ENCODE data around the gene TFF1. TPM values are rescaled to one million over a fixed set of nuclear protein-coding genes. Genes with fewer than 3 reads are reported as not detected.

Gene TFF1
- total and polyA plus RNA-seq, 2 donors, result 2.4 TPM; not detected in 1

DNA sequence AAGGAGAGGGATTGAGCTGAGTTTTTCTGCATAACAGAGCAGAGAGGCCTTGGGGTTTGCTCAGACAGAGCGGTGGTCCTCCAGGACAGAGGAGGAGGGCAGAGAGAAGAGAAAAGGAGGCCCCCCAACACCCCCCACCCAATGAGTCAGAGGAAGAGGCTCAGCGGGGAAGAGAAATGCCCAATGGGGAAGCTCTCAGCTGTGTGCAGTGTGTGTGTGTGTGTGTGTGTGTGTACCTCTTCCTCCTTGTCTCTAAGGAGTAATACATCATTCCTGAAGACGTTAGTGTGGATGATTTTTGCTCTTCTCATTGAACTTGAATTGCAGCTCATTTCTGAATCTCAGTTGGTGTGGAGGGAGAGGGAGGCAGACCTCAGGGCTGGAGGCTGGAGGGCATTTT lies 20.8 kb upstream of the TFF1 start:
- Histone ChIP-seq H3K4me3 (ENCODE audit: low read length in 2 of 2) (no peak overlapping the region), H3K36me3 (ENCODE audit: control insufficient read depth in 2 of 2, insufficient read depth in 2 of 2, low read length in 1 of 2) (no peaks in the 10 kb centered on the region), H3K9me3 (ENCODE audit: control insufficient read depth in 2 of 2, insufficient read depth in 1 of 2, low read length in 1 of 2) (peaks cover under 1 to 10% of the 10 kb centered on the region in 2 donors), H3K27me3 (ENCODE audit: control insufficient read depth in 2 of 2, insufficient read depth in 1 of 2, low read length in 1 of 2) (no peaks in the 10 kb centered on the region), H3K4me1 (ENCODE audit: control insufficient read depth in 2 of 2, insufficient read depth in 2 of 2, low read length in 2 of 2) (peaks cover 15 to 74% of the 10 kb centered on the region in 2 donors), H3K27ac (ENCODE audit: low read depth in 1 of 2, low read length in 1 of 2) (no peak overlapping the region)
- 46% methylated on average over 3 of the region's 3 CpGs for WGBS
- DNase-seq (ENCODE audit: low read depth in 6 of 9, low spot score in 9 of 9), result no peak

DNA sequence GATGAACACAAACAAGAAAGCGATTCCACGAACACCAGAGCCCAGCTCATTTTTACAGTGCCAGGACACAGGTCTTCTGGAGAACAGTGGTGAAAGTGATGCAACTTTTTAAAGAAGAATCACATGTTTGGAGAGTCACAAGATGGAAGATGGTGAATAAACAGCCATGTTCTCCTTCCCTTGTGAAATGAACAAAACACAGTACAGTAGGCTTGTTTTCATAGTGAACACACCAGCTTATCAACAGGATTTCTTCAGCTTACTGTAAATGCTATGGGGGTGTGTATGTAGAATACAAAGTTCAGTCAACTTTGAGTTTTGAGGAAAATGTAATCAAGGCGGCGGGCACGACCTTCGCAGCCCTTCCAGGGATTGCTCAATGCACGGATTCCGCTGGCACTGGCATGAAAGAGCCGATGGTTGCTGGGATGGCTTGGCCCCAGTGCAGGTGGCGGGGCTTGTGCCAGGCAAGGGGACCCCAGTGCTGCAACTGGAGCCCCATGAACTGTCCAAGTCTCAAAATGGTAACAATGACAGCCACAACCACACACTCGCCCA lies 19.8 kb upstream of the TFF1 start:
- Histone ChIP-seq H3K27ac (ENCODE audit: low read depth in 1 of 2, low read length in 1 of 2) (no peak overlapping the region), H3K4me3 (ENCODE audit: low read length in 2 of 2) (no peak overlapping the region), H3K36me3 (ENCODE audit: control insufficient read depth in 2 of 2, insufficient read depth in 2 of 2, low read length in 1 of 2) (no peaks in the 10 kb centered on the region), H3K9me3 (ENCODE audit: control insufficient read depth in 2 of 2, insufficient read depth in 1 of 2, low read length in 1 of 2) (peaks cover 4 to 20% of the 10 kb centered on the region in 2 donors), H3K27me3 (ENCODE audit: control insufficient read depth in 2 of 2, insufficient read depth in 1 of 2, low read length in 1 of 2) (no peaks in the 10 kb centered on the region), H3K4me1 (ENCODE audit: control insufficient read depth in 2 of 2, insufficient read depth in 2 of 2, low read length in 2 of 2) (peaks cover 13 to 63% of the 10 kb centered on the region in 2 donors)
- WGBS, result 95% methylated on average over 11 of the region's 11 CpGs
- no peak for DNase-seq (ENCODE audit: low read depth in 6 of 9, low spot score in 9 of 9)

DNA sequence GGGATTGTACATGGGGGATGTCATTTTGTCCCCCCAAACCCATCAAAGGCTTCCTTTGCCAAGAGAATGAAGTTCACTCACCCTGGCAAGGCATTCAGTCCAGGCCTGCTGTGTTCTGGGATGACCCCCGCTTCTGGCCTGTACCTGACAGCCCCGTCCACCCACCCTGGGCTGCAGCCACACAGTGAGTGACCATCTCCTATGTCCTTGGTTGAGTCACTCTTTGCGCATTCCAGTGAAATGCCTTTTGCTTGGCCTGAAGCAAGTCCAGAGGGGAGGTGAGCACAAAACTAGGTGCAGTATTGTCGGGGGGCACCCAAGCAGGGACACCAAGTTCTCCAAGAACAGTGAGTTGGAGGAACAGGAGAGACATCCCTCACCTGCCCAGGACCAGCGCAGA lies 19.3 kb upstream of the TFF1 start:
- no peak for DNase-seq (ENCODE audit: low read depth in 6 of 9, low spot score in 9 of 9)
- WGBS, result over 99% methylated on average over 5 of the region's 5 CpGs
- no peak overlapping the region for H3K27ac ChIP-seq (ENCODE audit: low read depth in 1 of 2, low read length in 1 of 2)
- peaks cover 4 to 21% of the 10 kb centered on the region in 2 donors for H3K9me3 ChIP-seq (ENCODE audit: control insufficient read depth in 2 of 2, insufficient read depth in 1 of 2, low read length in 1 of 2)
- peaks cover 13 to 58% of the 10 kb centered on the region in 2 donors for H3K4me1 ChIP-seq (ENCODE audit: control insufficient read depth in 2 of 2, insufficient read depth in 2 of 2, low read length in 2 of 2)
- H3K4me3 ChIP-seq (ENCODE audit: low read length in 2 of 2), result no peak overlapping the region
- H3K36me3 ChIP-seq (ENCODE audit: control insufficient read depth in 2 of 2, insufficient read depth in 2 of 2, low read length in 1 of 2), result no peaks in the 10 kb centered on the region
- H3K27me3 ChIP-seq (ENCODE audit: control insufficient read depth in 2 of 2, insufficient read depth in 1 of 2, low read length in 1 of 2), result no peaks in the 10 kb centered on the region

DNA sequence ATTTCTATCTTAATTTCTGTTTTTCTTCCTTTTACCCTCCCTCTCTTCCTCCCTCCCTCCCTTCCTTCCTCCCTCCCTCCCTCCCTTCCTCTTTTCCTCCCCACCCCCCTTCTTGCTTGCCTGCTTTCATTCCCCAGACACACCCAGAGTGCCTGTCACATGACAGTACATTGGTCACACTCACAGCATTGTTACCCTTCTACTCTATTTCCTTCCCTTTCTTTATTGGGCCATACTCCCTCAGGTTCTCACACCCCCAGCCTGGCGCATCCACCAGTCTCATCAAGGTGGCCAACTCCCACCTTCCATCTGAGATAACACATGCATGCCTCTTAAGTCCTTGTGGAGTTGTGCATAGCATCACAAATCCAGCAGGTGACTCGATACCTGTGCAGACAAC lies 18.7 kb upstream of the TFF1 start:
- DNase-seq (ENCODE audit: low read depth in 6 of 9, low spot score in 9 of 9), result no peak
- Histone ChIP-seq H3K27me3 (ENCODE audit: control insufficient read depth in 2 of 2, insufficient read depth in 1 of 2, low read length in 1 of 2) (no peaks in the 10 kb centered on the region), H3K27ac (ENCODE audit: low read depth in 1 of 2, low read length in 1 of 2) (no peak overlapping the region), H3K4me3 (ENCODE audit: low read length in 2 of 2) (no peak overlapping the region), H3K4me1 (ENCODE audit: control insufficient read depth in 2 of 2, insufficient read depth in 2 of 2, low read length in 2 of 2) (peaks cover 12 to 53% of the 10 kb centered on the region in 2 donors), H3K9me3 (ENCODE audit: control insufficient read depth in 2 of 2, insufficient read depth in 1 of 2, low read length in 1 of 2) (peaks cover 4 to 21% of the 10 kb centered on the region in 2 donors), H3K36me3 (ENCODE audit: control insufficient read depth in 2 of 2, insufficient read depth in 2 of 2, low read length in 1 of 2) (no peaks in the 10 kb centered on the region)
- 92% methylated on average over 2 of the region's 2 CpGs for WGBS

DNA sequence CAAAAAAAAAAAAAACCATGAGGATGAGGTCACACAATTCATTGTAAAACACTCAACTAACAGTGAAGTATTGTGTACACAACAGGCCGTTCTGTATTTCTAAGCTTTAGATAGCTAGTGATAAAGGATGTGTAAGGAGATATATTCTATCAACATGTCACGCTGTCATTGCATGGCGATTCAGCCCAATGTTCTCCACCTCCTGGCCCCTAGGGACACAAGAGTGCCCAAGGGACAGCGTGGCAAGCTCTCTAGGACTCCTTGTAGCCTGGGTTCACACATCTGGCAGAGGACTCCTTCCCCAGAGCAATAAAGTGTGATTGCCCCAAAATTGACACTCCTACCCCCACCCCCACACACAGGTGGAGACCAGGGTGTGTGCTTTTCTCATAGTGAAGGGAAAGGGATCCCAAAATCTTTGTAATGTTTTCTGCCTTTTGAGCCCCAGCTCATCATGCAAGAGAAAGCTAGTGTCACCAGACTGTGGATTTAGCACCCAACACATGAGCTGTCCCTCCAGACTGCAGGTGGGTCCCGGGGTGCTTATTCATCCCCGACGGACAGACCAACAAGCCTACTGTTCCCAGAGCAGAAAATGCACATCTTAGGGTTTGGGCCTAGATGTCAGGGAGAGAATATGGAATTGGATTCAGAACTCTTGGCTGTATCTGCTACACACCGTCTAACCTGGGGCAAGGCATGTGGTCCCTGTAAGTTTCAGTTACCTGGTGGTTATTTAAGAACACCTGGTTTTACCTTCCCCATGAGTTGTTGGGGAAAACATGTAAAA lies 18.0 kb upstream of the TFF1 start:
- Histone ChIP-seq H3K27ac (ENCODE audit: low read depth in 1 of 2, low read length in 1 of 2) (no peak overlapping the region), H3K27me3 (ENCODE audit: control insufficient read depth in 2 of 2, insufficient read depth in 1 of 2, low read length in 1 of 2) (no peaks in the 10 kb centered on the region), H3K4me1 (ENCODE audit: control insufficient read depth in 2 of 2, insufficient read depth in 2 of 2, low read length in 2 of 2) (peaks cover 8 to 47% of the 10 kb centered on the region in 2 donors), H3K4me3 (ENCODE audit: low read length in 2 of 2) (no peak overlapping the region), H3K9me3 (ENCODE audit: control insufficient read depth in 2 of 2, insufficient read depth in 1 of 2, low read length in 1 of 2) (peaks cover 4 to 21% of the 10 kb centered on the region in 2 donors), H3K36me3 (ENCODE audit: control insufficient read depth in 2 of 2, insufficient read depth in 2 of 2, low read length in 1 of 2) (no peaks in the 10 kb centered on the region)
- DNase-seq (ENCODE audit: low read depth in 6 of 9, low spot score in 9 of 9), result no peak
- WGBS, result 95% methylated on average over 8 of the region's 8 CpGs

DNA sequence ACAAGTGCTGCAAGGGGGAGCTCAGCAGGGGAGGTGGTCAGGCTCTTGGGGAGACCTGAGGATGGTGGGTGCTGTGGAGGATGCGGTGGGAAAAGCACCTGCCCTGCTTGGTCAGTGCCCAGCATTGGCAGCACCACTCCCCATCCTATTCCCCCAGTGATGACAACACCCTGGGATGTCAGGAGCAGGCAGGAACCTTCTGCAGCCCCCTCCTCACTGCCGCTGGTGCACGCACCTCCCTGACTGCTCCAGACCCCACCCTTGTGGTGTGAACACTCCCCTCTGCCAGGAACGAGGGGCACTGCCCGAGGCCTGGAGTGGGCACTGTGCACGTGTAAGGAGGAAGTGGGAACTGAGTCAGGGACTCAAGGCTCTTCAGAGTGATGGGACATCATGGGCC lies 17.0 kb upstream of the TFF1 start:
- H3K4me3 ChIP-seq (ENCODE audit: low read length in 2 of 2), result no peak overlapping the region
- 97% methylated on average over 6 of the region's 6 CpGs for WGBS
- H3K27ac ChIP-seq (ENCODE audit: low read depth in 1 of 2, low read length in 1 of 2), result no peak overlapping the region
- no peaks in the 10 kb centered on the region for H3K27me3 ChIP-seq (ENCODE audit: control insufficient read depth in 2 of 2, insufficient read depth in 1 of 2, low read length in 1 of 2)
- H3K36me3 ChIP-seq (ENCODE audit: control insufficient read depth in 2 of 2, insufficient read depth in 2 of 2, low read length in 1 of 2), result no peaks in the 10 kb centered on the region
- peaks cover 4 to 21% of the 10 kb centered on the region in 2 donors for H3K9me3 ChIP-seq (ENCODE audit: control insufficient read depth in 2 of 2, insufficient read depth in 1 of 2, low read length in 1 of 2)
- H3K4me1 ChIP-seq (ENCODE audit: control insufficient read depth in 2 of 2, insufficient read depth in 2 of 2, low read length in 2 of 2), result peaks cover 3 to 36% of the 10 kb centered on the region in 2 donors
- no peak for DNase-seq (ENCODE audit: low read depth in 6 of 9, low spot score in 9 of 9)

DNA sequence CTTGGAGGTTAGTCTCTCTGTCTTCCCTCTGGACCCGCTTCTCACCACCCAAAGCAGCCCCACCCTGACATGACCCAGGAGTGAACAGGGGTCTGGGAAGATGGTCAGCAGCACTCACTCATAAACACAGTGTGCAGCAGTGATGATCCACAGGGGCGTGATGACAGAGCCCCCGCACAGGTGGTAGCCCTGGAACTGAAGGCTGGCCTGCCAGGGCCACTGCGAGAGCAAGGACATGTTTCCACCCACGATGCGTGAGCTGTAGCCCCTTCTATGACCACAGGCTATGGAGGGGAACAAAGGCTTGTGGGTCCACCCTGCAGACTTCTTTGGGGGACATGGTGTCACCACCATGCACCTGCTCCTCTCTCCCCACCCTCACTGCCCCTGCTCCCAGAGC lies 16.6 kb upstream of the TFF1 start:
- WGBS, result 97% methylated on average over 6 of the region's 6 CpGs

DNA sequence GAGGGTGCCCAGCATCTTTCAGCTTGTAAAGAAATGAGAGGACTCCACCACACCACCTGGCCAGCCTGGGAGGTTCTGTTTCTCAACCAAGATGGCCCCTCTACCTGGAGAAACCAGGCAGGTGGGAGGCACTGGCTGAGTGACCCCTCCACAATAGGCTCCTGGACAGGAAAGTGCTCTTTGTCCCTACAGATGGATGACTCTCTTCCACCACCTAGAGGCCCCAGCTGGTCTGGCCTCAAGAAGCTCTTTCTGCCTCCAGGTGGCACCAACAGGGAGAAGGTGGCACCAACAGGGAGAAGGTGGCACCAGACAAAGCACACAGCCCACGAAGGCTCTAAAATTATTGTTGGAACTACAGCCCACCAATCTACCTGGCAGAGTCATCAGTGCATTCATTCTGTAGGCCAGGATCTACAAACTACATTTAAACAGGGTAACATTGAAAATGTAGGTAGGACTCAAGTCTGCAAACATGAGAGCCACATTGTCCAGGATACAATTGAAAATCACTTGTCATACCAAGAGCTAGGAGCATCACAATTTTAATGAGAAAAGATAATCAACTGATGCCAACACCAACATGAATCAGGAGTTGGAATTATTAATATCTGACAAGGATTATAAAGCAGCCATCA lies 15.1 kb upstream of the TFF1 start:
- H3K4me3 ChIP-seq (ENCODE audit: low read length in 2 of 2), result no peak overlapping the region
- H3K4me1 ChIP-seq (ENCODE audit: control insufficient read depth in 2 of 2, insufficient read depth in 2 of 2, low read length in 2 of 2), result peaks cover 3 to 28% of the 10 kb centered on the region in 2 donors
- peaks cover 0 to under 1% of the 10 kb centered on the region in 2 donors for H3K27me3 ChIP-seq (ENCODE audit: control insufficient read depth in 2 of 2, insufficient read depth in 1 of 2, low read length in 1 of 2)
- H3K9me3 ChIP-seq (ENCODE audit: control insufficient read depth in 2 of 2, insufficient read depth in 1 of 2, low read length in 1 of 2), result peaks cover 4 to 21% of the 10 kb centered on the region in 2 donors
- H3K36me3 ChIP-seq (ENCODE audit: control insufficient read depth in 2 of 2, insufficient read depth in 2 of 2, low read length in 1 of 2), result no peaks in the 10 kb centered on the region
- H3K27ac ChIP-seq (ENCODE audit: low read depth in 1 of 2, low read length in 1 of 2), result no peak overlapping the region
- DNase-seq (ENCODE audit: low read depth in 6 of 9, low spot score in 9 of 9), result no peak
- WGBS, result 47% methylated on average over 1 of the region's 1 CpG

More for the DNA sequence above, 16.6 kb upstream of the TFF1 start:
- H3K36me3 ChIP-seq (ENCODE audit: control insufficient read depth in 2 of 2, insufficient read depth in 2 of 2, low read length in 1 of 2), result no peaks in the 10 kb centered on the region
- no peak overlapping the region for H3K4me3 ChIP-seq (ENCODE audit: low read length in 2 of 2)
- DNase-seq (ENCODE audit: low read depth in 6 of 9, low spot score in 9 of 9), result no peak
- H3K27ac ChIP-seq (ENCODE audit: low read depth in 1 of 2, low read length in 1 of 2), result no peak overlapping the region
- peaks cover 4 to 21% of the 10 kb centered on the region in 2 donors for H3K9me3 ChIP-seq (ENCODE audit: control insufficient read depth in 2 of 2, insufficient read depth in 1 of 2, low read length in 1 of 2)
- H3K4me1 ChIP-seq (ENCODE audit: control insufficient read depth in 2 of 2, insufficient read depth in 2 of 2, low read length in 2 of 2), result peaks cover 3 to 32% of the 10 kb centered on the region in 2 donors
- H3K27me3 ChIP-seq (ENCODE audit: control insufficient read depth in 2 of 2, insufficient read depth in 1 of 2, low read length in 1 of 2), result no peaks in the 10 kb centered on the region
